ENCODE measurements around the gene SLC19A1.
"Not testable (repeated sequence)": the region's sequence is repeated elsewhere in the genome, so short reads cannot be mapped to it uniquely, and the experiment has no call there.

SLC19A1 gene

GRCh38 chr21:45531393-45532215, 10.6 kb downstream of the SLC19A1 start:
- DNase-seq = no peak

- DNase-seq = not testable (repeated sequence)
Observed at GRCh38 chr21:45531114-45531392, 11.2 kb downstream of the SLC19A1 start.

GRCh38 chr21:45530423-45531113, 11.7 kb downstream of the SLC19A1 start:
- DNase-seq = no peak

GRCh38 chr21:45529785-45530422, 12.3 kb downstream of the SLC19A1 start:
- no peak for DNase-seq

GRCh38 chr21:45528981-45529784, 13.1 kb downstream of the SLC19A1 start:
- no peak for DNase-seq

- no peak for DNase-seq
Observed at GRCh38 chr21:45528028-45528705, 14.1 kb downstream of the SLC19A1 start.

GRCh38 chr21:45527151-45527999, 14.9 kb downstream of the SLC19A1 start:
- not testable (repeated sequence) for DNase-seq

- DNase-seq = no peak
Observed at GRCh38 chr21:45525910-45526306, 16.3 kb downstream of the SLC19A1 start.

- DNase-seq = no peak
Observed at GRCh38 chr21:45525153-45525909, 16.9 kb downstream of the SLC19A1 start.

GRCh38 chr21:45524756-45525152, 17.5 kb downstream of the SLC19A1 start:
- no peak for DNase-seq

GRCh38 chr21:45523411-45524101, 18.7 kb downstream of the SLC19A1 start:
- no peak for DNase-seq

- DNase-seq = no peak
Observed at GRCh38 chr21:45522986-45523385, 19.3 kb downstream of the SLC19A1 start.

GRCh38 chr21:45522381-45522780, 19.9 kb downstream of the SLC19A1 start:
- no peak for DNase-seq

GRCh38 chr21:45521241-45521640, 21.0 kb downstream of the SLC19A1 start:
- no peak for DNase-seq

- no peak for DNase-seq
Observed at GRCh38 chr21:45519182-45519581, 23.1 kb downstream of the SLC19A1 start.

- no peak for DNase-seq
Observed at GRCh38 chr21:45518742-45519141, 23.5 kb downstream of the SLC19A1 start.

GRCh38 chr21:45517249-45518065, 24.8 kb downstream of the SLC19A1 start:
- peak; percentile 3 for DNase-seq

GRCh38 chr21:45516671-45517151, 25.5 kb downstream of the SLC19A1 start:
- no peak for DNase-seq

GRCh38 chr21:45516071-45516670, 26.1 kb downstream of the SLC19A1 start:
- no peak for DNase-seq

Data from fibroblast of upper back skin (primary cell).